AG09319 (cell line): ENCODE measurements around the gene EXT2.

ENCODE experiments used
- DNase-seq: peaks from one replicate; pipeline ENCODE4 v3.0.0-alpha.2; 2010; ENCODE audit warnings: low read depth; ENCODE audit errors: extremely low read depth
- CTCF ChIP-seq: IDR thresholded peaks from 2 replicates; pipeline ENCODE4 v1.5.1; 2011; ENCODE audit warnings: low read depth, mild to moderate bottlenecking, inconsistent platforms, low read length, moderate library complexity

Gene EXT2

GRCh38 chr11:44150401-44150800, 54.9 kb downstream of the EXT2 start:
- TF ChIP-seq CTCF = no peak
- no peak for DNase-seq

GRCh38 chr11:44157019-44157418, 61.5 kb downstream of the EXT2 start:
- no peak for DNase-seq
- no peak for TF ChIP-seq CTCF

- no peak for DNase-seq
- no peak for TF ChIP-seq CTCF
These were observed 62.9 kb downstream of the EXT2 start for GRCh38 chr11:44158384-44158783.

- DNase-seq = no peak
These were observed 64.6 kb downstream of the EXT2 start for GRCh38 chr11:44159848-44160721.

GRCh38 chr11:44162004-44162403, 66.5 kb downstream of the EXT2 start:
- no peak for TF ChIP-seq CTCF

More at GRCh38 chr11:44159848-44160721, 64.6 kb downstream of the EXT2 start:
- no peak for TF ChIP-seq CTCF

GRCh38 chr11:44162662-44163061, 67.2 kb downstream of the EXT2 start:
- no peak for TF ChIP-seq CTCF
- no peak for DNase-seq

More at GRCh38 chr11:44162004-44162403, 66.5 kb downstream of the EXT2 start:
- no peak for DNase-seq

- no peak for DNase-seq
- TF ChIP-seq CTCF = no peak
These were observed 70.0 kb downstream of the EXT2 start for GRCh38 chr11:44165432-44165831.
